Esophagus squamous epithelium (tissue), 4 donors: Measurements from ENCODE around the gene PHKA1.

Source experiments
- POLR2A ChIP-seq, 4 donors: fragments of 450-650 bp; IDR thresholded peaks; one replicate each; pipeline ENCODE4 v1.6.1; 2017; ENCODE audit warnings: antibody characterized with exemption in 4 of 4, mild to moderate bottlenecking in 4 of 4, moderate library complexity in 3 of 4
- TF ChIP-seq, protein P1 (sequence below), 6 experiments: fragments of 450-650 bp in 4 of 6; fragments of 200-600 bp in 2 of 6; sonication (generic) in 2 of 6; IDR thresholded peaks; one replicate each; pipeline ENCODE4 v1.5.1; 2016 to 2019; ENCODE audit warnings: antibody characterized with exemption in 6 of 6, mild to moderate bottlenecking in 4 of 6, moderate library complexity in 4 of 6

DNA sequence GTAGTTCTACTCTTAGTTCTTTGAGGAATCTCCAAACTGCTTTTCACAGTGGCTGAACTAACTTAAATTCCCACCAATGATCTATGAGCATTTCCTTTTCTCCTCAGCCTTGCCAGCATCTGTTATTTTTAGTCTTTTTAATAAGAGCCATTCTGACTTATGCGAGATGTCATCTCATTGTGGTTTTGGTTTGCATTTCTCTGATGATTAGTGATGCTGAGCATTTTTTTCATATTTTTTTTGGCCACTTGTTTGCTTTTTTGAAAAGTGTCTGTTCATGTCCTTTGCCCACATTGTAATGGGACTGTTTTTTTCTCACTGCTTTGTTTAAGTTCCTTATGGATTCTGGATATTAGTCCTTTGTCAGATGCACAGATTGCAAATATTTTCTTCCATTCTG, 21.5 kb upstream of the PHKA1 start:
- TF ChIP-seq, protein P1, sequence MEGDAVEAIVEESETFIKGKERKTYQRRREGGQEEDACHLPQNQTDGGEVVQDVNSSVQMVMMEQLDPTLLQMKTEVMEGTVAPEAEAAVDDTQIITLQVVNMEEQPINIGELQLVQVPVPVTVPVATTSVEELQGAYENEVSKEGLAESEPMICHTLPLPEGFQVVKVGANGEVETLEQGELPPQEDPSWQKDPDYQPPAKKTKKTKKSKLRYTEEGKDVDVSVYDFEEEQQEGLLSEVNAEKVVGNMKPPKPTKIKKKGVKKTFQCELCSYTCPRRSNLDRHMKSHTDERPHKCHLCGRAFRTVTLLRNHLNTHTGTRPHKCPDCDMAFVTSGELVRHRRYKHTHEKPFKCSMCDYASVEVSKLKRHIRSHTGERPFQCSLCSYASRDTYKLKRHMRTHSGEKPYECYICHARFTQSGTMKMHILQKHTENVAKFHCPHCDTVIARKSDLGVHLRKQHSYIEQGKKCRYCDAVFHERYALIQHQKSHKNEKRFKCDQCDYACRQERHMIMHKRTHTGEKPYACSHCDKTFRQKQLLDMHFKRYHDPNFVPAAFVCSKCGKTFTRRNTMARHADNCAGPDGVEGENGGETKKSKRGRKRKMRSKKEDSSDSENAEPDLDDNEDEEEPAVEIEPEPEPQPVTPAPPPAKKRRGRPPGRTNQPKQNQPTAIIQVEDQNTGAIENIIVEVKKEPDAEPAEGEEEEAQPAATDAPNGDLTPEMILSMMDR (IDR thresholded peaks at IDR 0.05), result no peak
- TF ChIP-seq POLR2A (IDR thresholded peaks at IDR 0.05), result no peak
